Measurements from ENCODE around the gene SMC5. TPM values are rescaled to one million over a fixed set of nuclear protein-coding genes. Genes with fewer than 3 reads are reported as not detected.
"Not testable (repeated sequence)": the region's sequence is repeated elsewhere in the genome, so short reads cannot be mapped to it uniquely, and the experiment has no call there.

Gene SMC5
- total RNA-seq, 4 donors from 2014 or later: 16.2 to 250 (median 20.5) TPM

DNA sequence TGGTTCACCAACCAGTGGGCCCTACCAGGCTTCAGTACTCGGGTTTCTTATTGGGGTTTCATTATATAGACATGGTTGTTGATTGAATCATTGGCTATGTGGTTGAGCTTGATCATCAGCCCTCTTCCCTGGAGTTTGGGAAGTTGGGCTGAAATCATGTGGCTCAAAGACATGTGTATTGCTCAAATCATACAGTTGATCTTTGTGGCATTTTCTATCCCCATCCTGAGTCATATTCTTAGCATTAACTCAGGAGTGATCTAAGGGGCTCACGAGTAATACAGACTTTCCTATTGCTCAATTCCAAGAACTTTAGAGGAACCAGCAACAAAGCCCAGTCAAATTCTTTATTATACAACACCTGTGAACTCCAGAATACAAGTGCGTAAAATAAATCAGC is 66.2 kb downstream of the SMC5 start:
- Histone ChIP-seq H3K27me3 (no peaks in the 10 kb centered on the region), H3K36me3 (peaks cover 0 to 63% of the 10 kb centered on the region in 2 donors), H3K27ac (no peak overlapping the region), H3K4me3 (no peak overlapping the region), H3K4me1 (no peaks in the 10 kb centered on the region), H3K9me3 (no peaks in the 10 kb centered on the region)
- in situ Hi-C loops (cut with MboI; ENCODE audit: low sequenced_read_pairs in 4 of 4) (no loop called here), intact Hi-C loops (cut with DNase I; ENCODE audit: low total_unique reads) (no loop called here)
- no peak for ATAC-seq
- no peak for TF ChIP-seq POLR2A (IDR thresholded peaks at IDR 0.05)
- no peak for DNase-seq

DNA sequence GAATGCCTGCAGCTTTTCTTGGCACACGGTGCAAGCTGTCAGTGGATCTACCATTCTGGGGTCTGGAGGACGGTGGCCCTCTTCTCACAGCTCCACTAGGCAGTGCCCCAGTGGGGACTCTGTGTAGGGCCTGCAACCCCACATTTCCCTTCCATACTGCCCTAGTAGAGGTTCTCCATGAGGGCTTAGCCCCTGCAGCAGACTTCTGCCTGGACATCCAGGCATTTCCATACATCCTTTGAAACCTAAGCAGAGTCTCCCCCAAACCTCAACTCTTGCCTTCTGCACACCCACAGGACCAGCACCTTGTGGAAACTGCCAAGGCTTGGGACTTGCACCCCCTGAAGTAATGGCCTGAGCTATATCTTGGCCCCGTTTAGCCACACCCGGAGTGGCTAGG is 69.8 kb downstream of the SMC5 start:
- ATAC-seq; H3K27me3 ChIP-seq; H3K9me3 ChIP-seq; in situ Hi-C loops (cut with MboI; ENCODE audit: low sequenced_read_pairs in 4 of 4); H3K4me1 ChIP-seq; H3K4me3 ChIP-seq; DNase-seq; intact Hi-C loops (cut with DNase I; ENCODE audit: low total_unique reads); H3K27ac ChIP-seq: not testable (repeated sequence)
- H3K36me3 ChIP-seq: peaks cover 0 to 54% of the 10 kb centered on the region in 2 donors

DNA sequence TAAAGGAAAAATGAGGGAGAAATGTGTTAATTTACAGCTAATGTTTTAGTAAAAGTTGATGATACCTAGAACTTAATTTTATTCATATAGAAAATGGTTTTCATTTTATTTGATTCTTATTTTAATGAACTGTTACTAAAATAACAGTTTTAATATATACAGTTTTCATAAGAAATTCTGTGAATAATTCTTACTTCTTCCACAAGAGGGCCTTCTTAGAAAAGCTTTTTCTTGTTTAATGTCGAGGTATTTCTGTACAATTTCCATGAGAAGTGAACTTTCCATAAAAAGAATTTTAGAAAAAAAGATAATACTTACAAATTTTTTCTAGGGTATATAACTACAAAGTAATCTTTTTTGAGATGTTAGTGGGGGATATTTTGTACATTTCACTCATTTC is 81.8 kb downstream of the SMC5 start:
- Histone ChIP-seq H3K9me3 (no peaks in the 10 kb centered on the region), H3K27me3 (no peaks in the 10 kb centered on the region), H3K4me3 (no peak overlapping the region), H3K27ac (no peak overlapping the region), H3K4me1 (no peaks in the 10 kb centered on the region), H3K36me3 (peaks cover 0 to 7% of the 10 kb centered on the region in 2 donors)
- intact Hi-C loops (cut with DNase I; ENCODE audit: low total_unique reads) (loop anchor here (1.0 kb wide), 1 partner anchor 262 kb away; no protein-coding TSS in a partner anchor), in situ Hi-C loops (cut with MboI; ENCODE audit: low sequenced_read_pairs in 4 of 4) (loop anchor here in 2 of 4 donors (5.0 to 10.0 kb wide), 3 partner anchors 147 to 262 kb away; no protein-coding TSS in a partner anchor)
- ATAC-seq: no peak
- TF ChIP-seq, protein P1, sequence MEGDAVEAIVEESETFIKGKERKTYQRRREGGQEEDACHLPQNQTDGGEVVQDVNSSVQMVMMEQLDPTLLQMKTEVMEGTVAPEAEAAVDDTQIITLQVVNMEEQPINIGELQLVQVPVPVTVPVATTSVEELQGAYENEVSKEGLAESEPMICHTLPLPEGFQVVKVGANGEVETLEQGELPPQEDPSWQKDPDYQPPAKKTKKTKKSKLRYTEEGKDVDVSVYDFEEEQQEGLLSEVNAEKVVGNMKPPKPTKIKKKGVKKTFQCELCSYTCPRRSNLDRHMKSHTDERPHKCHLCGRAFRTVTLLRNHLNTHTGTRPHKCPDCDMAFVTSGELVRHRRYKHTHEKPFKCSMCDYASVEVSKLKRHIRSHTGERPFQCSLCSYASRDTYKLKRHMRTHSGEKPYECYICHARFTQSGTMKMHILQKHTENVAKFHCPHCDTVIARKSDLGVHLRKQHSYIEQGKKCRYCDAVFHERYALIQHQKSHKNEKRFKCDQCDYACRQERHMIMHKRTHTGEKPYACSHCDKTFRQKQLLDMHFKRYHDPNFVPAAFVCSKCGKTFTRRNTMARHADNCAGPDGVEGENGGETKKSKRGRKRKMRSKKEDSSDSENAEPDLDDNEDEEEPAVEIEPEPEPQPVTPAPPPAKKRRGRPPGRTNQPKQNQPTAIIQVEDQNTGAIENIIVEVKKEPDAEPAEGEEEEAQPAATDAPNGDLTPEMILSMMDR (IDR thresholded peaks at IDR 0.05 in 4 of 5, conservative IDR thresholded peaks at IDR 0.05 in 1 of 5): peak; percentile 39 to 64 (median 58)
- TF ChIP-seq POLR2A (IDR thresholded peaks at IDR 0.05): no peak
- DNase-seq: no peak

DNA sequence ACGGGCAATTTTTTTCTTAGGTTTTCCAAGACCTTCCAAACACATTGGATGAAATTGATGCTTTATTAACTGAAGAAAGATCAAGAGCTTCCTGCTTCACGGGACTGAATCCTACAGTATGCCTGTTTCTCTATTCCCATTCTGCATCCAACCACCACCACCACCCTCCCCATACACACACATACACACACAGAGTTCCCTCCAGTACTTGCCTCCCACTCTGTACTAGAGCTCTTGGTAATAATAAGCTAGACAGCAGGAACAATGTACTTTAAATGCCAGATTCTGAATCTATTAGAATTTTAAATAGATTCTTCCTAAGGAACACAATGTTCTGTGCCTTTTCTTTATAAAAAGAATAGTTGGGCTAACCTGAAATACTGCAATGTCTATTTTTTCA is 88.3 kb downstream of the SMC5 start:
- in situ Hi-C loops (cut with MboI; ENCODE audit: low sequenced_read_pairs in 4 of 4) (loop anchor here in 2 of 4 donors (5.0 to 10.0 kb wide), 2 partner anchors 148 to 255 kb away; no protein-coding TSS in a partner anchor), intact Hi-C loops (cut with DNase I; ENCODE audit: low total_unique reads) (no loop called here)
- ATAC-seq: no peak
- TF ChIP-seq, protein P1 (IDR thresholded peaks at IDR 0.05 in 4 of 5, conservative IDR thresholded peaks at IDR 0.05 in 1 of 5): no peak
- no peak for TF ChIP-seq POLR2A (IDR thresholded peaks at IDR 0.05)
- Histone ChIP-seq H3K27ac (no peak overlapping the region), H3K36me3 (peaks cover 0 to 57% of the 10 kb centered on the region in 2 donors), H3K4me1 (peaks cover 0 to 3% of the 10 kb centered on the region in 2 donors), H3K27me3 (no peaks in the 10 kb centered on the region), H3K9me3 (no peaks in the 10 kb centered on the region), H3K4me3 (no peak overlapping the region)
- no peak for DNase-seq

DNA sequence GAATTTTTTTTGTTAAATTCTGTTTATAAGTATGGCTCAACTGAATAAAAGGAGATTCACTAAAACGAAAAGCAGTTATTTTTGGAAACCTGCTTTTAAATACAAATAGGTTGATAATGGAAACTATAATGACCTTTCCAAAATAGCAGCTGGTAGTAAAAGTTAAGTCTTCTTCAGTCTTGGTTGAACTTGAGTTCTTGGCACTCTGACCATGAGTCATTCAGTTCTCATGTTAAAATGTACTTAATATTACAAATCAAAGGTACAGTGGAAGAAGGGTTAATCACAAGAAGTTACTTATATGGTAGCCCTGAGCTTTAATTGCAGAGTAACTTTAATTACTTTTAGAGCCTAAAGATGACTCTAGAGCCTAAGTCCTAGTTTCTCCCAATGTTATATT is 93.6 kb downstream of the SMC5 start:
- Histone ChIP-seq H3K4me1 (peaks cover 0 to 16% of the 10 kb centered on the region in 2 donors), H3K36me3 (peaks cover 0 to 44% of the 10 kb centered on the region in 2 donors), H3K9me3 (no peaks in the 10 kb centered on the region), H3K27ac (peak overlapping the region in 3 of 4 donors; percentile 16 to 43 (median 18)), H3K27me3 (no peaks in the 10 kb centered on the region), H3K4me3 (no peak overlapping the region)
- DNase-seq (no peak), ATAC-seq (no peak)
- intact Hi-C loops (cut with DNase I; ENCODE audit: low total_unique reads): loop anchor here (2.0 to 5.0 kb wide), 2 partner anchors 50 to 132 kb away; no protein-coding TSS in a partner anchor
- in situ Hi-C loops (cut with MboI; ENCODE audit: low sequenced_read_pairs in 4 of 4): loop anchor here in 2 of 4 donors (10.0 kb wide), 2 partner anchors 132 to 252 kb away; no protein-coding TSS in a partner anchor
- no peak for TF ChIP-seq POLR2A (IDR thresholded peaks at IDR 0.05)
- TF ChIP-seq, protein P1 (IDR thresholded peaks at IDR 0.05 in 4 of 5, conservative IDR thresholded peaks at IDR 0.05 in 1 of 5): no peak

Data from gastrocnemius medialis (tissue), 4 donors.